Measurements from ENCODE around the gene HADHB. TPM values are rescaled to one million over a fixed set of nuclear protein-coding genes. Genes with fewer than 3 reads are reported as not detected.
A peak's percentile ranks its signal among the peaks of the same experiment; 100 is the strongest.
"Not testable (repeated sequence)": the region's sequence is repeated elsewhere in the genome, so short reads cannot be mapped to it uniquely, and the experiment has no call there.

The HADHB gene
- polyA plus RNA-seq, 3 donors: 94.3 to 200 (median 186) TPM

DNA sequence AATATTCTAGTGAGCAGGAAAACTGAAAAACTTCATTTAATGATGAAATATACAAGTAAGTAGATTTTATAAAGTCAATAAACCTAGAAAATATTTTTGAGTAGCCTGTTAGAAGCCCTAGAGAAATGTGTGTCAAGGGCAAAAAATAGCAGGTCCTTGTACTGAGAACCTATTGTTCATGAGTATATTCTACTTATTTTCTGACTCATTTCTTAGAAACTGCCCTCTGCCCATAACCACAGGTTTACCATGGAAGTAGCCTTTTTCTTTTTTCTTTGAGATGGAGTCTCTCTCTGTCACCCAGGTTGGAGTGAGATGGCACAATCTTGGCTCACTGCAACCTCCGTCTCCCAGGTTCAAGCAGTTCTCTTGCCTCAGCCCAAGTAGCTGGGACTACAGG lies 81.8 kb downstream of the HADHB start:
- WGBS (ENCODE audit: insufficient coverage): no CpG with 5 or more reads among the region's 1 CpG
- H3K4me1 Mint-ChIP-seq: peaks cover 50% of the 10 kb centered on the region
- H3K36me3 ChIP-seq (replicated peaks in 1 of 2; ENCODE audit: control insufficient read depth in 1 of 2, insufficient read depth in 2 of 2, low read length in 2 of 2): no peaks in the 10 kb centered on the region
- H3K4me2 ChIP-seq (replicated peaks; ENCODE audit: extremely low read depth, low read length, poor library complexity, severe bottlenecking): no peak overlapping the region
- no peak overlapping the region for H3K27ac ChIP-seq (ENCODE audit: low read depth in 1 of 2, low read length in 2 of 2)
- intact Hi-C loops (cut with micrococcal nuclease): no loop called here
- H3K4me1 ChIP-seq (ENCODE audit: control insufficient read depth in 1 of 2, insufficient read depth in 2 of 2, low read length in 2 of 2): peaks cover 22 to 36% of the 10 kb centered on the region in 2 donors
- H3K9ac ChIP-seq (ENCODE audit: insufficient read depth, low read length, poor library complexity, severe bottlenecking): no peak overlapping the region
- H3K4me3 Mint-ChIP-seq: no peak overlapping the region
- H3K4me3 ChIP-seq (replicated peaks in 1 of 3; ENCODE audit: low read depth in 2 of 3, low read length in 3 of 3): no peak overlapping the region
- H3K36me3 Mint-ChIP-seq: no peaks in the 10 kb centered on the region
- no peak overlapping the region for H2AFZ ChIP-seq (ENCODE audit: insufficient read depth, low read depth, low read length, poor library complexity, severe bottlenecking)
- H3K9me3 Mint-ChIP-seq: no peaks in the 10 kb centered on the region
- TF ChIP-seq, protein P1, sequence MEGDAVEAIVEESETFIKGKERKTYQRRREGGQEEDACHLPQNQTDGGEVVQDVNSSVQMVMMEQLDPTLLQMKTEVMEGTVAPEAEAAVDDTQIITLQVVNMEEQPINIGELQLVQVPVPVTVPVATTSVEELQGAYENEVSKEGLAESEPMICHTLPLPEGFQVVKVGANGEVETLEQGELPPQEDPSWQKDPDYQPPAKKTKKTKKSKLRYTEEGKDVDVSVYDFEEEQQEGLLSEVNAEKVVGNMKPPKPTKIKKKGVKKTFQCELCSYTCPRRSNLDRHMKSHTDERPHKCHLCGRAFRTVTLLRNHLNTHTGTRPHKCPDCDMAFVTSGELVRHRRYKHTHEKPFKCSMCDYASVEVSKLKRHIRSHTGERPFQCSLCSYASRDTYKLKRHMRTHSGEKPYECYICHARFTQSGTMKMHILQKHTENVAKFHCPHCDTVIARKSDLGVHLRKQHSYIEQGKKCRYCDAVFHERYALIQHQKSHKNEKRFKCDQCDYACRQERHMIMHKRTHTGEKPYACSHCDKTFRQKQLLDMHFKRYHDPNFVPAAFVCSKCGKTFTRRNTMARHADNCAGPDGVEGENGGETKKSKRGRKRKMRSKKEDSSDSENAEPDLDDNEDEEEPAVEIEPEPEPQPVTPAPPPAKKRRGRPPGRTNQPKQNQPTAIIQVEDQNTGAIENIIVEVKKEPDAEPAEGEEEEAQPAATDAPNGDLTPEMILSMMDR (IDR thresholded peaks at IDR 0.05): no peak
- no peaks in the 10 kb centered on the region for H3K27me3 ChIP-seq (ENCODE audit: control insufficient read depth in 2 of 2, insufficient read depth in 2 of 2, low read length in 2 of 2)
- H3K27me3 Mint-ChIP-seq (ENCODE audit: low read depth in 3 of 3): peaks cover 0 to 4% (median 2%) of the 10 kb centered on the region in 3 donors
- H3K79me2 ChIP-seq (ENCODE audit: insufficient read depth, low read length): no peaks in the 10 kb centered on the region
- H3K27ac Mint-ChIP-seq: peak overlapping the region in 1 of 7 donors; percentile 33
- no peak for DNase-seq
- no peaks in the 10 kb centered on the region for H4K20me1 ChIP-seq (ENCODE audit: insufficient read depth, low read length)
- no peaks in the 10 kb centered on the region for H3K9me3 ChIP-seq (replicated peaks in 1 of 2; ENCODE audit: control insufficient read depth in 1 of 2, insufficient read depth in 1 of 2, low read length in 2 of 2)

GRCh38 chr2:26327291-26328272 lies 82.8 kb downstream of the HADHB start:
- Mint-ChIP-seq H3K36me3 (no peaks in the 10 kb centered on the region), H3K27ac (peak overlapping the region in 2 of 7 donors; percentile 7 to 55), H3K4me1 (peaks cover 50% of the 10 kb centered on the region), H3K4me3 (no peak overlapping the region), H3K9me3 (no peaks in the 10 kb centered on the region), H3K27me3 (ENCODE audit: low read depth in 3 of 3) (peaks cover 0 to 4% (median 2%) of the 10 kb centered on the region in 3 donors)
- no peak overlapping the region for H3K4me3 ChIP-seq (replicated peaks in 1 of 3; ENCODE audit: low read depth in 2 of 3, low read length in 3 of 3)
- no peak for DNase-seq
- H3K4me1 ChIP-seq (ENCODE audit: control insufficient read depth in 1 of 2, insufficient read depth in 2 of 2, low read length in 2 of 2): peaks cover 22 to 36% of the 10 kb centered on the region in 2 donors
- intact Hi-C loops (cut with micrococcal nuclease): no loop called here
- no peaks in the 10 kb centered on the region for H3K36me3 ChIP-seq (replicated peaks in 1 of 2; ENCODE audit: control insufficient read depth in 1 of 2, insufficient read depth in 2 of 2, low read length in 2 of 2)
- no CpG with 5 or more reads among the region's 5 CpGs for WGBS (ENCODE audit: insufficient coverage)
- H3K79me2 ChIP-seq (ENCODE audit: insufficient read depth, low read length): no peaks in the 10 kb centered on the region
- TF ChIP-seq, protein P1 (IDR thresholded peaks at IDR 0.05): no peak
- H3K4me2 ChIP-seq (replicated peaks; ENCODE audit: extremely low read depth, low read length, poor library complexity, severe bottlenecking): no peak overlapping the region
- H2AFZ ChIP-seq (ENCODE audit: insufficient read depth, low read depth, low read length, poor library complexity, severe bottlenecking): peak overlapping the region; percentile 48
- no peak overlapping the region for H3K9ac ChIP-seq (ENCODE audit: insufficient read depth, low read length, poor library complexity, severe bottlenecking)
- no peaks in the 10 kb centered on the region for H3K27me3 ChIP-seq (ENCODE audit: control insufficient read depth in 2 of 2, insufficient read depth in 2 of 2, low read length in 2 of 2)
- H3K27ac ChIP-seq (ENCODE audit: low read depth in 1 of 2, low read length in 2 of 2): no peak overlapping the region
- H4K20me1 ChIP-seq (ENCODE audit: insufficient read depth, low read length): no peaks in the 10 kb centered on the region
- H3K9me3 ChIP-seq (replicated peaks in 1 of 2; ENCODE audit: control insufficient read depth in 1 of 2, insufficient read depth in 1 of 2, low read length in 2 of 2): no peaks in the 10 kb centered on the region

DNA sequence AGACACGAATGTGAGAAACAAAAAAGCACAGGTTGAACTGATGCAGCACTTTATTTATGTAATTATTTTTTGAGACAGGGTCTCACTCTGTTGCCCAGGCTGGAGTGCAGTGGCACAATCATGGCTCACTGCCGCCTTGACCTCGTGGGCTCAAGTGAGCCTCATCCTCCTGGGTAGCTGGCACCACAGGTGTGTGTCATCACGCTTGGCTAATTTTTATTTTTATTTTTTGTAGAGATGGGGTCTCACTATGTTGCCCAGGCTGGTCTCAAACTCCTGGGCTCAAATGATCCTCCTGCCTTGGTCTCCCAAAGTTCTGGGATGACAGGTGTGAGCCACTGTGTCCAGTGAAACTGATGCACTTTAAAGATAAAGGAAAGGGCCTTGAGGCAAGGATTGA lies 84.3 kb downstream of the HADHB start:
- H3K27me3 Mint-ChIP-seq (ENCODE audit: low read depth in 3 of 3); H3K9ac ChIP-seq (ENCODE audit: insufficient read depth, low read length, poor library complexity, severe bottlenecking); H3K36me3 Mint-ChIP-seq; H3K4me3 Mint-ChIP-seq; H3K9me3 ChIP-seq (replicated peaks in 1 of 2; ENCODE audit: control insufficient read depth in 1 of 2, insufficient read depth in 1 of 2, low read length in 2 of 2); H4K20me1 ChIP-seq (ENCODE audit: insufficient read depth, low read length); H3K27me3 ChIP-seq (ENCODE audit: control insufficient read depth in 2 of 2, insufficient read depth in 2 of 2, low read length in 2 of 2); H3K79me2 ChIP-seq (ENCODE audit: insufficient read depth, low read length); H3K27ac ChIP-seq (ENCODE audit: low read depth in 1 of 2, low read length in 2 of 2); H2AFZ ChIP-seq (ENCODE audit: insufficient read depth, low read depth, low read length, poor library complexity, severe bottlenecking); H3K9me3 Mint-ChIP-seq; H3K36me3 ChIP-seq (replicated peaks in 1 of 2; ENCODE audit: control insufficient read depth in 1 of 2, insufficient read depth in 2 of 2, low read length in 2 of 2); DNase-seq; H3K4me2 ChIP-seq (replicated peaks; ENCODE audit: extremely low read depth, low read length, poor library complexity, severe bottlenecking); H3K4me3 ChIP-seq (replicated peaks in 1 of 3; ENCODE audit: low read depth in 2 of 3, low read length in 3 of 3); intact Hi-C loops (cut with micrococcal nuclease); H3K27ac Mint-ChIP-seq: not testable (repeated sequence)
- H3K4me1 ChIP-seq (ENCODE audit: control insufficient read depth in 1 of 2, insufficient read depth in 2 of 2, low read length in 2 of 2): peaks cover 22 to 36% of the 10 kb centered on the region in 2 donors
- peaks cover 50% of the 10 kb centered on the region for H3K4me1 Mint-ChIP-seq
- 90% methylated on average over 3 of the region's 4 CpGs for WGBS (ENCODE audit: insufficient coverage)

Measured in CD14-positive monocyte (primary cell).